Measurements from ENCODE around the gene DPY19L3.

DPY19L3 gene

DNA sequence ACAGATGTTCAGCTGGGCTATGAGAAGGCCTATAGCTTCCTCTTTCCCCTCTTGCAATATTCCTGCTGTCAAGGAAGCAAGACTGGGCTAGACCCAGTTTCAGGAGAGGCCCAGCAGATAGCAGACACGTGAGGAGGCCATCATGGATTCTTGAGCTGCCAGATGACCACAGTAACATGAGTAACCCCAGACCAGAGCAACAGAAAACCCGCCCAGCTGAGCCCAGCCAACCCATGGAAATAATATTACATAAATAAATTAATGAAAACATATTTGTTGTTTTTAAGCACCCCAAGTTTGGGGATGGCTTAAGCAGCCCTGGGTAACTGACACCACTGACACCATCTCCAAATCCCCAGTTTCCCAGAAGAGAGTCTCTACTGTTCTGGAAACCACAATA lies 125.2 kb downstream of the DPY19L3 start:
- no peak for FAIRE-seq

DNA sequence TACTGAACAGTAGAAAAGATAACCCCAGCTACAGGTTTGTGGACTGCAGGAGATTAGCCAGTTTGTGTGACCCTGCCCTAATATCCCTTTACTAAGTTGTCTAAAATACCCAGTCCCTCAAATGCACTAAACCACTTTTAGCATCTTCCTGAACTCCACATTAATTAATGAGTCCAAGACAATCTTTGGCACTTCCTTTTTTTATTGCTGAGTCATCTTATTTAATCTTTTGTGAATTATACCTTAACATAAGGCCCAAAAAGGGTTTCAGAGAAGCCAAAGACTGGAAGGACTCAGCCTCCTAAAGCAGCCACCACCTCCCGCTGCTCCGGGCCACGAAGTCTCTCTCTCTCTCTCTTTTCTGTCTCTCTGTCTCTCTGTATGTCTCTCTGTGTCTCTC lies 126.7 kb downstream of the DPY19L3 start:
- FAIRE-seq: no peak

Measured in endometrium (tissue), 2 donors.